COLO668 (cell line): ENCODE data around the gene ZDHHC16.
"Not testable (repeated sequence)": the region's sequence is repeated elsewhere in the genome, so short reads cannot be mapped to it uniquely, and the experiment has no call there.

Experiments used
- DNase-seq: peaks from one replicate; lab custom pipeline; 2025; ENCODE audit not compliant: unreplicated experiment; lab: John Stamatoyannopoulos, UW

ZDHHC16 gene

DNA sequence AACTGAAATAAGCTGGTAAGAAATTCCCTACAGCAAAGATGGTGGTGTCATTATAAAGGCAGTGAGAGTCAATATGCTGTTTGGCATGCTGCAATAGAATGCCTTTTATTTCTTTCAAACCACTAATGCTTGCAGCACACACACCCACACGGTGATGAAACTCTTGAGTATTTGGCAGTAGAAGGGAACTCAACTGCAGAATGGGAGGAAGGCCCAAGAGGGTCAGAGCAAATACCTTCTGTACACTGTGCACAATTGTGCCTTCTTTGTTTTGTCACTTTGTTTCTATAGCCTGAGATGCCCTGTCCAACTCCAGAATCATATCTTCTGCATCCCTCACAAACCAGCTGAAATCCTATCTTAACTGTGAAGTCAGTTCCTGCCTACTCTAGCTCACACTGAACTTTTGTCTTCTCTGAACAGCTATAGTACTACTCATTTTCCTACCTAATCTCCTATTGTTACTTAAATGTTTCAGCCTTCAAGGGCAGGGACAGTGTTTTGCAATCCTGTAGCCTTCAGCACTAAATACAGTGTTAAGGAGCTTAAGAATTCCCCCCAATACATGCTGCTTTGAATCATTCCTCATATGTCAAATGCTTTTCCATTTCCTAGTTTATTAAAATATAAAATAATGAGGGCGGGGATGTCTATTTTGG lies 30.1 kb downstream of the ZDHHC16 start:
- no peak for DNase-seq

DNA sequence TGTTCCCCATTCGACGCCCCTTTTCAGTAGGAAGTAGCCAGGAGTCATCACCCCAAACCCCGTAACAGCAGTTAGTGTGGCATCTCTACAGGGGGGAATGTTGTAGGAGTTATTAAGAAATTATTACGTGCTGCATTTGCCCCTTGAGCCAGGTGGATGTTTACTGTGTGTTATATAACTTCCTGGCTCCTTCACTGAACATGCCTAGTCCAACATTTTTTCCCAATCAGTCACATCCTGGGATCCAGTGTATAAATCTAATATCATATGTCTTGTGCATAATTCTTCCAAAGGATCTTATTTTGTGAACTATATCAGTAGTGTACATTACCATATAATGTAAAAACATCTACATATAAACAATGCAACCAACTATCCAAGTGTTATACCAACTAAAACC lies 33.4 kb downstream of the ZDHHC16 start:
- not testable (repeated sequence) for DNase-seq

DNA sequence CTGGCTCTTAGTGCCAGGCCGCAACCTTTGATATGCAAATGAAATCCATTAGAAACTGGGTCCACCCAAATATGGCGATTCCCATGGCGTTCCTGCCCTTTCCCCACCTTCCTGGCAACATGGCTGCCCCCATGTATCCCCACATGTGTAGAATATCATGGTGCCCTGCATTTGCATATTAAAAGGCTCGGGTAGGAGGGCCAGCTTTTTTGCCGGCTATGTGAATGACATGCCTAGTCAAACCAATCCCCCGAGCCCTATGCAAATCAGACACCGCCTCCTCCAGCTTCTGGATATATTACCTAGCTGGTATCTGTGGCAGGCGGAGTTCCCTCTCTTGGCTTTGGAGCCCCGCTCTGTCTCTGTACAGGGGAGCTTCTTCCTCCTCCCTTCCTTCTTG lies 34.0 kb downstream of the ZDHHC16 start:
- DNase-seq = no peak

DNA sequence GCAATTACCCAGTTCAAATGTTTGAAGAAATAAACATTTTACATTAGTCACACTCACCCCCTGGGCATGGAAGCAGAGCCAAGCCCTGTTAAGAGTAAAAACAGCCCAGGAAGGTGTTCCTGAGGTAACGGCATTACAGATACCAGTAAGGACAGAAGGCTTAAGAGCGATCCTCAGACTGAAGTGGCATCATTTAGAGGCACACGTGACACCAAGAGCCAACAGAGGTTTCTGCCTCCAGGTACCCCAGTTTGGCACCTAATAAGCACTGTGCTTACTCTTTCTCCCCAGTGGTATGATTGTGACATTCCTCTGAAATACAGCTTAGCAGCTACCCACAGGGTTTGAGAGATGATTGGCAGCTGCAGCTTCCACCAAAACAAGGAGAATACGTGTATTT lies 35.1 kb downstream of the ZDHHC16 start:
- DNase-seq = no peak

DNA sequence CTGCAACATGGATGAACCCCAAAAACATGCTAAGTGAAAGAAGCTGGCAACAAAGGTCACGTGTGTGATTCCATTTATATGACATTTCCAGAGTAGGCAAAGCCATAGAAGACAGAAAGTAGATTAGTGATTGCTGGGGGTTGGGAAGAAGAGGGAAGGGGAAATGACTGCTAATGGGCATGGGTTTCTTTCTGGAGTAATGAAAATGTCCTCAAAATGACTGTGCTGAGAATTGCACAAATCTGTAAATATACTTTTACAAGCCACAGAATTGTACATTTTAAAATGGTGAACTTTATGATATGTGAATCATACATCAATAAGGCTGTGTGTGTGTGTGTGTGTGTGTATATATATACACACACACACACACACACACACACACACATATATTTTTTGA lies 36.4 kb downstream of the ZDHHC16 start:
- DNase-seq = no peak

DNA sequence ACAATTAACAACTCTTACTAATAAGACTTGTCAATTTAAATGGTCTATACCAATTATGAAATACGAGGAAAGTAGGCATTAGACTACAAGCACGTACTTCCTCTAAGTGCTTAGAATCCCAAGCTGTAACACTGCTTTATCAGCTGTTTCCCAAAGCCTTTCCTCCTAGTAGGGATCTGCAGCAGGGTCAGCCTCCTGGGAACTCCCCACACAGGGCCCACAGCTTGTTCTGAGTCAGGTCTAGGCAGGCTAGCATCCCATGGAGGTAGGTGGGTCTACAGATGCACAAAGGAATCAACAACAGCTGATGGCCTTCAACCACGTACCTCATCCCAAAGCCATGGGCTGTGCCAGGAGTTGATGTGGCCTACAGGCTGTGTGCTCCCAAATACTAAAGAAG lies 37.5 kb downstream of the ZDHHC16 start:
- no peak for DNase-seq

DNA sequence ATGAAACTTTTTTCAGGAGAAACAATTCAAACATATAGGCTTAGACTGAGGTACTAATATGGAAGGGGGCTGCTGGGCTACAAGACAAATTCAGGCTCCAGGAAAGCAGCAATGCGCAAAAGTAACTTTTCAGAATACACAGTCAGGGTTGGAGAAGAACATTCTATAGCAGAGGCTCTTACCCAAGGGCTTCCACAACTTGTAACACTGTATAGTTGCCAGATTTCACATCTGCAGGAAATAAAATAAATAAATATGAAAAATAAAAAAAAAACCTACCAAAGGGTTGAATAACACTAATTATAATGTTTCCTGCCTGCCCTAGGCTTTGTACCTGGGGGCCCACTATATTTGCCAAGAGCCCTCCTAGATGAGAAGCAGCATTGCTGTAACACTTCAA lies 37.9 kb downstream of the ZDHHC16 start:
- no peak for DNase-seq

DNA sequence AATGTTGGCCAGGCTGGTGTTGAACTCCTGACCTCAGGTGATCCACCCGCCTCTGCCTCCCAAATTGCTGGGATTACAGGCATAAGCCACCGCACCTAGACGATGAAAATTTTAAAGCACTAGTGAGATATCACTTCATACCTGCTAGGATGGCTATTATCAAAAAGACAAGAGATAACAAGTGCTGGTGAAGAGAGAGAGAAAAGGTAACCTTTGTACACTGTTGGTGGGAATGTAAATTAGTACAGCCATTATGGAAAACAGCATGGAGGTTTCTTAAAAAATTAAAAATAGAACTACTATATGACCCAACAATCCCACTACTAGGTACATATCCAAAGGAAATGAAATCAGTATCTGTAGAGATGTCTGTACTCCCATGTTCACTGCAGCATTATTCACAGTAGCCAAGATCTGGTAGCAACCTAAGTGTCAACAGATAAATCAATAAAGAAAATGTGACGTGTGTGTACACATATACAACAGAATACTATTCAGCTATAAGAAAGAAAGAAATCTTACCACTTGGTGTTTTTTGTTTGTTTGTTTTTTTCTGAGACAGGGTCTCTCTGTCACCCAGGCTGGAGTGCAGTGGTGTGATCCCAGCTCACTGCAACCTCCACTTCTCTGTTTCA lies 39.8 kb downstream of the ZDHHC16 start:
- no peak for DNase-seq

DNA sequence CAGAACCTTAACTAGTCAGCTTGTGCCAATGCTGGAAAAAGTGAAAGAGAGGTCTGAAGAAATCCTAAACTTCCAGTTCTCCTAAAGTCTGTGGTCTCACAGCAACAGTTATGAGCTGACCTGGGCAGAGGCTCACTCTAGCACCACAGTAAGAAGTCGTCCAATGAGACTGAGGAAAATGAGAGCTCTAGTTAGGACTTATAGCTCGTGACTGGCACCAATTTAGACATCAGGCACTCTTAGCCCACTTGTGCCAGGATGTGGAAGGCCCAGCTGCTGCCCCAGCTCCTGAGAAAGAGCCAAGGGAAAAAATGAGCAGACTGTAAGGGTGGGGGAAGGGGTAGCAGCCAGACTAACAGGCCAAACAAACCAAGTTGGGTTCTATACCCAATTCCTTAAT lies 44.6 kb downstream of the ZDHHC16 start:
- DNase-seq = no peak

DNA sequence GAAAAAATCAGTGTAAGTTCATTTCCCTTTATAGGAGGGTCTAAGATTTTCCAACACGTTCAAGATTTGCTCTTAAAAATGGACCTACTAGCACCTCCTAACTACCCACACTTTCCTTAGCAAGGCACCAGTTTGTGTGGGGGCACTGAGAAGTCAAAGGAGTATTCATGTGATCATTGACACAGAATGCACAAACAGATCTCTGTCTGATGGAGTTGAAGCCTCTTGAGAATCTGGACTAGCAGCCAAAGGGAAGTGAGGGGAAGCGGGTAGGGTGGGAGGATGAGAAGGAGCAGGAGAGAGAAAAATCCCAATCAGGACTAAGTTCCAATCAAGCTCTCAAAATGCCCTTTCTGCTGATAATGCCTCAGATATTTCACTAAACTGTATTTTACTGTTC lies 48.2 kb downstream of the ZDHHC16 start:
- no peak for DNase-seq

DNA sequence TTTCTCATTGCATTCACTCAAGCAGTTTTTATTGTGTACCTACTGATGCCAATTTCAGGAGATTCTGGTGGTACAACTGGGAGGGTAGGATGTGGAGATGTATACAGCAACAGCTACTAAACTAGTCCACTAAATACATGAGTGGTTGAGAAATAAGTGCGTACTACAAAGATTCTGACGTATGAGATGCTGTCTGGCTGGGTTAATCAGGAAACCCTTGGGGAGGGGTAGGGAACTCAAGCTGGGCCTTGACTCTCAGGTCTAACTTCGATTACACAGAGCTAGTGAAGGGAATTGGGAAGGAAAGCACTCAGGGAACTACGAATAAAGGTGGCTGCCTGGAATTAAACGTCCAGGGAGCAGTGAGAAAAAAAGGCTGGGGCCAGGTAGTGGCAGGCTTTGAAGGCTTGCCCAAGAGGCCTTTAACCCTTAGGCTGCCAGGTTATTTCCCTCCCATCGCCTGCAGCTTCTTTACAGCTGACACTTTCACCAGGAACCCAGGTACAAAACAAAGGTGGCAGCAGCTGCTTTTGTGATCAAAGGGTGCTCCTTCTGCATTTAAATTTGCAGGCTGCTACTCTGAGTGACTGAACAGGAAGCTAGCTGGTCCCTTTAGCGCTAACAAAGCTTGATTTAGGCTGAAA lies 49.0 kb downstream of the ZDHHC16 start:
- DNase-seq = peak; percentile 4

DNA sequence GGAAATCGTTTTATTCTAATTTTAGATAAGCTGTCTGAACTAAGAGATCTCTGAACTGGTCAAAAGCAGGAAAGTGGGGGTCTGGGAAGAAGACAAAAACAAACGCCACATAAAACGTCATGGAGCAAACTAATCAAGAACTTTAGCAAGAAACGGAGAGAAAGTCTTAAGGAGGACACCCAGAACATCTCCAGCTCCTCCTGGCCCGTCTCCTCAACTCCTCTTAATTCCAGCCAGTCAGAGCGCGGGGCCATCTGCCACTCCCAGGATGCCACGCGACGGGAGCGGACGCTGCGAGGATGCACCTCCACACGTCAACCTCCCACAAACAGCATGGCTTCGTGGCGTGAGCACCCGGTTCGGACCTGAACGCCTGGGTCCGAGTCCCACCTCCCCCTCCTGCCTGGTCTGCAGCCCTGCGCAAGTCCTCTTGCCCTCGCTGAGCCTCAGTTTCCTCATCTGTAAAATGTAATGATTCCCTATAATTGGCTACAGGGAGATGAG lies 51.6 kb downstream of the ZDHHC16 start:
- DNase-seq = peak; percentile 76

DNA sequence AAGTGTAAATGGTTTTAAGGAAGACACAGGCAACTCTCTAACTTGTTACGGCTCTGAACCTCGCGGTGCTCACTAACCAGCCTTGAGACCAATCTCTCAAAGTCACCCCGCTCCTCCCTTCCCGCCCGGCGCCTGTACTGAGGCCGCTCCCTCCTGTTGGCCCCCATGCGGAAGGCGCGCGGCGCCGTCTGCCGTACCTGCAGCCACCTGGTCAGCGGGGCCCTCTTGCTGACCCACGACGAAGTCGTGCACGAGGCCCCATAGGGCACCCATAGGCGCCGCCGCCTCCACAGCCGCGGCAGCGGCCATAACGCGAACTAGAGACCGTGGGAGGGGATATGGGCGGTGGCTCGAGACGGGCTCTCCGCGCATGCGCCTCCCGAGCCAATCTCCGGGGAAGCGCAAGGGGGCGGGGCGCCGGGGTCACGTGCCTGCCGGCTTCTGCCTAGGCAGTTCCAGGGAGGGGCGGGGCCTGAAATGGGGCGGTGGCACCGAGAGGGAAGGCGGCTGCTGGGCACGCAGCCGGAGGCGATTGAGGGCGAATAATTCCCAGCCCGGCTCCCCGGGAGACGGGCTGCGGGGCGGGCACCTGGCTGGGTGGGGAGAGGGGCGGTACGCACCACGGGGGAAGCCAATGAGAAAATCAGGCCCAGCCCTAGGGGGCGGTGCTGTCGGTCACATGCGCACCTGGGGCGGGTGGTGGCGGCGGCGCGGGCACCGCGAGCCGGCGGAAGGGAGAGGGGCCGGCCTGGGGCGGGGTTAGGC lies 52.3 kb downstream of the ZDHHC16 start, which contains the start of gene MMS19:
Gene MMS19, minus strand, starts transcription at position 347 of the 765 bp plus-strand sequence. Its CDS starts 38 bp downstream, at position 309.
- peak; percentile 97 for DNase-seq

DNA sequence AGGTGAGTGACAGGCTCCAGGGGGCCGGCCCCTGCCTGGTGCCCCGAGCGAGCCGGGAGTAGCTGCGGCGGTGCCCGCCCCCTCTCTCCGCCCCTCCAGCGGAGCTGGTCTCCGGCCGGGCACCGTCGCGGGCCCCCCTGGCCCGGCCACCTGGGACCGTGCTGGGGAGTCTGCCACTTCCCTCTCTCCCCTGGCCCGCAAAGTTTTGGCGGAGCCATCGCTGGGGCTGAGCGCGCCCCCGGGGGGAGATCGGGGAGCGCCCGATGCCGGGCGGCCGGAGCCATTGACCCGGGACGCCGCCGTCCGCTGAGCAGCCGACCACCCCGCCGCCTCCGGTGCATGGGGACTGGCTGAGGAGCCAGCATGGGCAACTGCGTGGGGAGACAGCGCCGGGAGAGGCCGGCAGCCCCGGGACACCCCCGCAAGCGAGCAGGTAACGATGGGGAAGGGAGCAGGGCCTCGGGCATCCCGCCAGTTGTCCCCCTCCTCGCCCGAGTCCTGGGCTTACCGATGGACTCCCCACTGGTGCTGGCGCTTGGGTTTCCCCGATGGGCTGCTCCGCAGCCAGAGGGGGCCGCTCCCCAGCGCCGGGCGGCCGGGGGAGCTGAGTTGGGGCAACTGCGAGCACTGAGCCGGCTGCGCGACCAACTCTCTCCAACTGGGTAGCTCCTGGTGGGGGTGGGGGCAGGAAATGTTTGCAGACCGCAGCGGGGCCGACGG lies 53.0 kb downstream of the ZDHHC16 start, which contains the start of gene UBTD1:
Gene UBTD1, plus strand, starts transcription at position 84 of the 720 bp plus-strand sequence. Its CDS starts 280 bp downstream, at position 364.
- peak; percentile 23 for DNase-seq

DNA sequence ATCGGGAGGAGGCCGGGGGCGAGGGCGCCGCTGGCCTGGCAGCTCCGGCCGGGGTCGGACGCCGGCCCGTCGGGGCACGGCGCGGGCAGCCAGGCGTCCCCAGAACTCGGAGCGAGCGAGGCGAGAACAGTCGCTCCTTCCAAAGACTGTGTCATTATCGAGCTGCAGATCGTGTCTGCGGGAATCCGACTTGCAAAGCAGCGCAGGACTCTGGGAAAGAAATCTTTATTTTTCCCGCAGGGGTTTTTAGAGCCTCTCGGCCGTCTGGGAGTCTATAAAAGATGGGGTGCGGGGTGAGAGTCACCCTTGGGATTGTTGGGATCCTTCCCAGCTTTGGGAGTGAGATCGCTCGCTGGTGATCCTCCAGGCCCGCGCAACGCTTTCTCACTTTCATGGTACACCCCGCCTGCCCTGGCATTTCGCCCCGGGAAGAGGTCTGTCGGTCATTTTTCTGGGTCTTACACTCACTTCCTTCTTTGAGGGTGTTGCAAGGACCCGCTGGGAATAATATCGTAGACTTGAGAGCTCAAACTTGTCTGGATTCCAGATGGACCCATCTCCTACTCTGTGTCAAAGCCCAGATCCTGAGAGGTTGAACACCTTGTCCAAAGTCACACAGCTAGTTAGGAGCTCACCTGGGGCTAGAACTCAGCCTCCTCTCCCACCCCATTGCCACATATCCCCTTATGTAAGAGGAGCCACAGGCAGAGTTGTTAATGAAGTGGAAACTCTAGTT lies 53.8 kb downstream of the ZDHHC16 start:
- no peak for DNase-seq

DNA sequence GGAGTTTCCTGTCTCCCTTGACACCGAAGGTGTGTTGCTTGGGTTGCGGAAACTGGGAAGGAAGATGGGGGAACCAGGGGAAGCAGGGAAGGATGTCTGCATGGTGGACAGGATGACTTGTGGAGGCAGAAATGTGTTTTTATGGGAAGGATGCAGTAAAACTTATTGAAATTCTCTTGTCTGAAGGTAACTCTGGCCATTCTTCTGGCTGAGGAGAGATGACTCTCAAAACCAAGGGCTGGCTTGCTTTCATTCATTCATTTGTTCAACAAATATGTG lies 54.3 kb downstream of the ZDHHC16 start:
- DNase-seq = no peak

DNA sequence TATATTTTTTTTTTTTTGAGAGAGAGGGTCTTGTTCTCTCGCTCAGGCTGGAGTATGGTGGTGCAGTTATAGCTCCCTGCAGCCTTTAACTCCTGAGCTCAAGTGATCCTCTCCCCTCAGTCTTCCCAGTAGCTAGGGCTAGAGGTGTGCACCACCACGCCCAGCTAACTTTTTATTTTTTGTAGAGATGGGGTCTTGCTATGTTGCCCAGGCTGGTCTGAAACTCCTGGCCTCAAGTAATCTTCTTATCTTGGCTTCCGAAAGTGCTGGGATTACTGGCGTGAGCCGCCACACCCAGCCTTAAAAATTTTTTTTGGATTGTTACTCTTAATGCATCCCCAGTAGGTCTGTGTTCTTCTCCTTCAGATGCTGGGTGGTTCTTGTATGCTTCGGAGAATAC lies 56.9 kb downstream of the ZDHHC16 start:
- no peak for DNase-seq

DNA sequence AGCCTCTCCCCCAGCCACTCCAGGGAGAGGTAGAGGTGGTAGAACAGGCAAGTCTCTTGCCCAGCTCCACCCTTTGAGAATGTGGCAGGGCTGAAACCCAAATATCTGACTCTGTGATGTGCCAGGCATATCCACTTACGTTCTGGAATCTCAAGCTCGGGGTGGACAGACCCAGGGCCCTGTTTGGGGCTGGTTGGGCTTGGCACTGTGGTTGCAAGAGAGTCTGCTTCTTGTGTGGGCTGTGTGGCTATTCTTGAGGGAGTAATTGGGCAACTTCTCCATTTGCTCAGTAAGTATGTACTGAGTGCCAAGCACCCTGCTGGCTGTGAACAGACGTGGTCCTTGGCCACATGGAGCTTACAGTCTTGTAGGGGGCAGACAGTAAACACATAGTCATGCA lies 57.4 kb downstream of the ZDHHC16 start:
- no peak for DNase-seq

DNA sequence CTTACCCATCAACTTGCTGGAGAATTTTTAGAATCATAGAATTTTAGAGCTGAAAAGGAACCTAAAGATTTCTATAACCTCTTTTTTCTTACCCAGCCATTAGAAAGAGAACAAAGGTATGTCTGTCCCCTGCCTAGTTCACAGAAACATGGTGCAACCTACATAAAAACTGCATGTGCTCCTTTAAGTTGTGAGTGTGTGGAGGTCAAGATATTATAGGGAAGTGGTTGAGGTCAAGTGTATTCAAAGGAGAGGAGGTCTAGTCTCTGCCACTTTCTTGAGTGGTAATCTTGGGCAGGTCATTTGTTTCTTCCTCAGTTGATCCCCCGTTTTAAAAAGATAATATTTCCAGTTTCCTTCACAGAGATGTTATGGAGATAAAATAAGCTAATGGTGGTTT lies 59.2 kb downstream of the ZDHHC16 start:
- no peak for DNase-seq
